ENCODE measurements around the gene TJP1. TPM values are rescaled to one million over a fixed set of nuclear protein-coding genes. Genes with fewer than 3 reads are reported as not detected.

The TJP1 gene
- total RNA-seq, 2 experiments from 2014 or later: not detected

DNA sequence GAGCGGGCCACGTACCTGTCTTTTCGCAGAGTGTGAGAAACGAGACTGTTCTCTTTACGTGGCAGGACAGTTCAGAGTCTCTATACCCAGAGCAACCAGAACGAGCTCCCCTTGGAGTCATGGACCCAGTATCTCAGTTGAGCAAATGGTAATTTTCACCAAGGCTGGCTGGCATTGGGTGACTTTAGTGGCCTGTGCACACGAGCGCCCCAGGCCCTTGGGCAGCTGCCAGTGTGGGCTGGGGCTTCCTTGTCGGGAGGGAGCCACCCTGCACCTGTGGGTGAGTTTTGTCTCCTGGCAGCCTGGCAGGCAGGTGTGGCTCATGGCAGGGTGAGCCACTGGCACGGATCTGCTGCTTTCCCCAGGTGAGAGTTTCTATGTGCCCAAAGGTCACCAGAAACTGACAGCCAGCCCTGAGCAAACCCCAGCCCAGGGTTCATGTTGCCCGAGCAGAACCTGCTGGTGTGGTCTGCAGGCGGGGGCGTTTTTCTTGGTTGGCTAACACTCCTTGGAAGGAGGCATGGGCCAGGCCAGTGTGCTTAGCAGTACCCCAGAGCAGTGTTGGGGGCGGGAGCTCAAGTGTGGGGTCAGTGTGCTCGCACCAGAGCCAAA, 135.0 kb downstream of the TJP1 start:
- H3K36me3 Mint-ChIP-seq: no peaks in the 10 kb centered on the region
- H3K9me3 Mint-ChIP-seq: peaks cover 2% of the 10 kb centered on the region
- H3K4me3 Mint-ChIP-seq: no peak overlapping the region
- DNase-seq: no peak
- no peak overlapping the region for H3K27ac Mint-ChIP-seq
- CTCF ChIA-PET: interaction anchor here (1.4 kb wide), 1 partner anchor 10 kb away, joined by 3 read pairs; no protein-coding TSS in a partner anchor
- POLR2A ChIA-PET: no interaction called here
- peaks cover 3% of the 10 kb centered on the region for H3K27me3 Mint-ChIP-seq
- no peaks in the 10 kb centered on the region for H3K4me1 Mint-ChIP-seq (ENCODE audit: low read depth)
- intact Hi-C loops (cut with micrococcal nuclease): no loop called here

DNA sequence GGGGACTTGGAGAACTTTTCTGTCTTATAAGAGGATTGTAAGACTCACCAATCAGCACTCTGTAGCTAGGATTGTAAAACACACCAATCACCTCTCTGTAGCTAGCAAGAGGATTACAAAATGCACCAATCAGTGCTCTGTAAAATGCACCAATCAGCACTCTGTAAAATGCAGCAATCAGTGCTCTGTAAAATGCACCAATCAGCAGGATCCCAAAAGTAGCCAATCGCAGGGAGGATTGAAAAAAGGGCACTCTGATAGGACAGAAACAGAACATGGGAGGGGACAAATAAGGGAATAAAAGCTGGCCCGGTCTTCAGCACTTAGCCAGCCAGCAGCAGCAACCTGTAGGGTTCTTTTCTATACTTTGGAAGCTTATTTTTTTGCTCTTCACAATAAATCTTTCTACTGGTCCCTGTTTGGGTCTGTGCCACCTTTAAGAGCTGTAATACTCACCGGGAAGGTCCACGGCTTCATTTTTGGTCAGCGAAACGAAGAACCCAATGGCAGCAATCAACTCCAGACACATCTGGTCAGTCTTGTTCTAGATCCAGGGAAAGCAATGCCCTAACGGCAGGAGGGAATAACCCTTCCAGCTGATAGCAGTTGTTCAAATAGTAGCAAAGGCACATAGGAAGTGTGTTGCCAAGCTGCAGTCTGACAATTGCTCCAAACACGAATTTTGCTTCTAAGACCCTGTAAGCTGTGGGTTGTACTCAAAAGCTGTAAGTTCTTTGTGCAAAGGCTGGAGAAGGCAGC, 135.6 kb downstream of the TJP1 start:
- intact Hi-C loops (cut with micrococcal nuclease): no loop called here
- ChIA-PET POLR2A (no interaction called here), CTCF (interaction anchor here (1.4 kb wide), 1 partner anchor 9 kb away, joined by 3 read pairs; no protein-coding TSS in a partner anchor)
- no peak overlapping the region for H3K27ac Mint-ChIP-seq
- no peak overlapping the region for H3K4me3 Mint-ChIP-seq
- H3K36me3 Mint-ChIP-seq: no peaks in the 10 kb centered on the region
- peaks cover 2% of the 10 kb centered on the region for H3K9me3 Mint-ChIP-seq
- DNase-seq: no peak
- peaks cover 3% of the 10 kb centered on the region for H3K27me3 Mint-ChIP-seq
- H3K4me1 Mint-ChIP-seq (ENCODE audit: low read depth): no peaks in the 10 kb centered on the region

DNA sequence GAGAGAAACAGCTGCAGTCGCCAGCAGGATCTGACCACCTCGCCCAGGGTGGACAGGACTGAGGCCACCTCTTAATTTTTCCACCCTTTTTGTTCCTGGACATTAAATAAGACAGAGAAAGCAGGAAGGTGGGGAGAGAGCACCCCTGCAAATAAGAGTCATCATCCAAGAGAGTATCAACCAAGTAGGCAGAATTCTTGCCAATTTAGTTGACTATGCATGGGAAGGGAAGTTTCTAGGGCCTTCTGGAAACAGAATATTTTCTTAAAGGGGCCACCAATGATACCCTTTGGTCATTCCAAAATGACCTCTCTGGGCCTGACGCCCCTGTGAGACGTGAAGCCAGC, 136.2 kb downstream of the TJP1 start:
- H3K4me3 Mint-ChIP-seq: no peak overlapping the region
- no peaks in the 10 kb centered on the region for H3K36me3 Mint-ChIP-seq
- POLR2A ChIA-PET: no interaction called here
- intact Hi-C loops (cut with micrococcal nuclease): no loop called here
- peaks cover 2% of the 10 kb centered on the region for H3K9me3 Mint-ChIP-seq
- H3K4me1 Mint-ChIP-seq (ENCODE audit: low read depth): no peaks in the 10 kb centered on the region
- no peak for DNase-seq
- H3K27ac Mint-ChIP-seq: no peak overlapping the region
- CTCF ChIA-PET: interaction anchor here (1.4 kb wide), 1 partner anchor 8 kb away, joined by 3 read pairs; no protein-coding TSS in a partner anchor
- peaks cover 3% of the 10 kb centered on the region for H3K27me3 Mint-ChIP-seq

DNA sequence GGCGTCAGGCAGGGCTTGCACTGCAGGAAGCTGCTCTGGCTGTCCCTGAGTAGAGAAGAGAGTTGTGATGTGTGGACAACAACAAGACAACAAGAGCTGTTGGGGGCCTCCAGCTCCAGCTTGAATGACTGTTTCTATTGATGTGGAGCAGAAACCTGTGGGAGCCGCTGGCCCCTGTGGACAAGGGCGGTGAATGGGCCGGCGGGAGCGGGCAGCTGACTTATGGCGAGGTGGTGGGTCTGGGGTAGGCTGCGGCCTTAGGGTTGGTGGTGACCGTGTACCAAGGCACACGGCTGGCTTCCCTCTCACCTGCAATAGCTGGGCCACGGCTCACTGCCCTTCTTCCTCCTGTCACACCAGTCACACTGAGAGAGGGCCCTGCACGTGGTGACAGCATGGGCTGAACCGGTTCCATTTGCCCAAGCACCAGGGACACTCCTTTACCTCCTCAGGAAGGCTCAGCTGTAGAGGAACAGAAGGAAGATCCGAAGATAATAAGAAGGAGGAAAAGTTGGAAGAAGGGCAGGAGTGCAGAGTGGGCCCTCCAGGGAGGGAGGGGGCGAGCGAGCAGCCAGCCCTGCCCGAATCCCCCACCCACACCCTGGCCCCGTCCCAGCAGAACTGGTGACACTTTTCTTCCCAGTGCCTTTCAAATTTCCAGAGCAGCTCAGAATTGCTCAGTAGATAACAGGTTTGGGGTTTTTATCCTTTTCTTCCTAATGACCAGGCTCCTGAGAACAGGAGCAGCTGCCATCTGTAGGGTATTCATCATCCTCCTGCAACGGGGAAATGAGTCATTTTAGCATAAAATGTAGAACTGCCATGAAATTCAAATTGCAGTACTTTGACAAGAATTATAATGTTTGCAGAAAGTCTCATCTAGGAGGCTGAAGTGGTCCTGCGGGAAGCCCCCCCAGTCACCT, 136.9 kb downstream of the TJP1 start:
- Mint-ChIP-seq H3K27me3 (peaks cover 3% of the 10 kb centered on the region), H3K4me3 (no peak overlapping the region), H3K9me3 (peaks cover 2% of the 10 kb centered on the region), H3K36me3 (no peaks in the 10 kb centered on the region), H3K27ac (no peak overlapping the region), H3K4me1 (ENCODE audit: low read depth) (no peaks in the 10 kb centered on the region)
- ChIA-PET POLR2A (interaction anchor here (0.6 kb wide), 1 partner anchor 95 kb away, joined by 4 read pairs; no protein-coding TSS in a partner anchor), CTCF (no interaction called here)
- DNase-seq: no peak
- intact Hi-C loops (cut with micrococcal nuclease): no loop called here

DNA sequence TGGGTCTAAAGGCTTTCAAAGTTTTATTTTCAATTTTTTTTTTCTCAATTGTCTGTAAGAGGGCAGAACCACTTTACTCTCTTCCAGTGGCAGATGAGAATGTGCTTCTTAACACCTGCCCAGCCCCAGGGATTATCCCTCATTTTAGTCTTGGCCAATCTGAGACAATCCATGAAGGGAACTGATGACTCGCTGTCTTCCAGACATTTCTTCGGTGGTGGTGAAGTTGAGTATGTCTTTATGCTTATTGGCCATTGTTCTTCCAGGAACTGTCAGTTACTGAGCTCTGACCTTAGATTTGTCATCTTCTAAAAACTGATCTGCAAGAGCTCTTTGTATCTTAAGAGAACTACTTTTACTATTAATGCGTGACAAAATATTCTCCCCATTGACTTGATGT, 139.5 kb downstream of the TJP1 start:
- Mint-ChIP-seq H3K27ac (no peak overlapping the region), H3K9me3 (peaks cover 2% of the 10 kb centered on the region), H3K4me3 (no peak overlapping the region), H3K36me3 (no peaks in the 10 kb centered on the region), H3K27me3 (peaks cover 5% of the 10 kb centered on the region), H3K4me1 (ENCODE audit: low read depth) (no peaks in the 10 kb centered on the region)
- CTCF ChIA-PET: no interaction called here
- intact Hi-C loops (cut with micrococcal nuclease): no loop called here
- POLR2A ChIA-PET: no interaction called here
- no peak for DNase-seq

DNA sequence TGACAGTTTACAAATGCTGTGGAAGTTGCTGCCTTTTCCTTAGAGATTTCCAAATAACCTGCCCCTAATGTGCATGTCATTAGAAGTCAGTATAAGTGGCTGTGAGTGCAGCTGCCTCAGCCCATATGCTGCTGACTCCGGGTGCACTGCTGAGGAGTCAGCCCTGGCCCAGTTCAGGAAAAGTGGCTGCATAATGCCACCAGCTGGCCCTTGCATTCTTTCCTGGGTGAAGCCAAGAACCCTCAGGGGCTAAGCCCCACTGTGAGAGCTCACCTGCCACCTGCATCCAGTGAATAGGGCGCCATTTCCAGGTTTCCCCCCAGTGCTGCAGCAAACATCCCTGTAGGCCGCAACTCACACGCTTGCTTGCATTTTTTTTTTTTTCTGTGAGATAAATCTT, 139.9 kb downstream of the TJP1 start:
- intact Hi-C loops (cut with micrococcal nuclease): no loop called here
- Mint-ChIP-seq H3K9me3 (peaks cover 2% of the 10 kb centered on the region), H3K4me3 (no peak overlapping the region), H3K36me3 (no peaks in the 10 kb centered on the region), H3K27ac (no peak overlapping the region), H3K4me1 (ENCODE audit: low read depth) (no peaks in the 10 kb centered on the region), H3K27me3 (peaks cover 9% of the 10 kb centered on the region)
- CTCF ChIA-PET: no interaction called here
- no peak for DNase-seq
- POLR2A ChIA-PET: no interaction called here

DNA sequence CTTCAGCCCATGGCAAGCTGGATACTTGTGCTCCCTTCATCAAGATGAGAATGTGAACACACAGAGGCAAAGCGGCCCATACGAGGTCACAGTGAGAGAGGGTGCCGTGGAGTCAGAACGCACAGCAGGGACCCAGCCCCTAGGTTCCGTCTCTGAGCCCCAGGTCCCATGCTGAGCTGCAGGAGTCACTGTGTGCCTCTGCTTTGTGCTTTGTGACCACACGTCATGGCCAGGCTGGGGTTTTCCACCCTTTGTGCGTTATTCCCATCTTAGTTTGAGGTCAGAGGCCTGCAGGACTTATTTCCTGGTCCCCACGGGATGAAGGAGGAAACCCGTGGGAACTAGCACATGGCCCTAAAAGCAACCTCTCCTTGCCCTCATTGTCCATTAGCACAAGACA, 140.3 kb downstream of the TJP1 start:
- no peak for DNase-seq
- CTCF ChIA-PET: no interaction called here
- no peak overlapping the region for H3K4me3 Mint-ChIP-seq
- POLR2A ChIA-PET: no interaction called here
- H3K36me3 Mint-ChIP-seq: no peaks in the 10 kb centered on the region
- H3K27me3 Mint-ChIP-seq: peaks cover 12% of the 10 kb centered on the region
- no peak overlapping the region for H3K27ac Mint-ChIP-seq
- H3K4me1 Mint-ChIP-seq (ENCODE audit: low read depth): no peaks in the 10 kb centered on the region
- intact Hi-C loops (cut with micrococcal nuclease): no loop called here
- H3K9me3 Mint-ChIP-seq: peaks cover 2% of the 10 kb centered on the region

DNA sequence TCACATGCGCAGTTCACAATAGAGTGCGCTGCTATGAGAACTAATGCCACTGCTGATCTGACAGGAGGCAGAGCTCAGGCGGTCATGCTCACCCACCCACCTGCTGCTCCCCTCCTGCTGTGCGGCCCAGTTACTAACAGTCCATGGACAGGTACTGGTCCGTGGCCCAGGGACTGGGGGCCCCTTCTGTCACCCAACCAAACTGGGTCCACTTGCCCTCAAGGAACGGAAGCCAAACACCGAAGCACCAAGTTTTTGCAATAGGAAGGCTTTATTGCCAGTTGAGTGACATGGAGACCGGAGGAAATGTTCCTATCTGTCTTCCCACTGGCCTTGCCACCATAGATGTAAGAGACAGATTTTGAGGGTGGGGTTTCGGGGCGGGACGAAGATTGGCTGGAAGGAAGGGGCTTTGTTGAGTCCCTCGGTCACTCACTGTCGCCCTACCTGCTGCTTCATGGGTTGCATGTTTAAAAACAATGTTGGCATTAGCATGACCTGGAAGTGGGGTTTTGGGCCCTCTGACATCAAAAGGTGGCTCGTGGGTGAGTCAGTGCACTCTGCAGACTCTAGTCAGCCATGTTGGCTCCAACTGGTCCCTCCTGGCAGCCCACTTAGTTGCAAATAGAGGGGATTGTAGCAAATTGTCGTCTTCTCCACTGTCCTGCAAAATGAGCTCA, 141.0 kb downstream of the TJP1 start:
- Mint-ChIP-seq H3K27ac (no peak overlapping the region), H3K4me1 (ENCODE audit: low read depth) (no peaks in the 10 kb centered on the region), H3K36me3 (no peaks in the 10 kb centered on the region), H3K4me3 (no peak overlapping the region), H3K9me3 (no peaks in the 10 kb centered on the region), H3K27me3 (peaks cover 17% of the 10 kb centered on the region)
- CTCF ChIA-PET: no interaction called here
- POLR2A ChIA-PET: no interaction called here
- DNase-seq: no peak
- intact Hi-C loops (cut with micrococcal nuclease): no loop called here

DNA sequence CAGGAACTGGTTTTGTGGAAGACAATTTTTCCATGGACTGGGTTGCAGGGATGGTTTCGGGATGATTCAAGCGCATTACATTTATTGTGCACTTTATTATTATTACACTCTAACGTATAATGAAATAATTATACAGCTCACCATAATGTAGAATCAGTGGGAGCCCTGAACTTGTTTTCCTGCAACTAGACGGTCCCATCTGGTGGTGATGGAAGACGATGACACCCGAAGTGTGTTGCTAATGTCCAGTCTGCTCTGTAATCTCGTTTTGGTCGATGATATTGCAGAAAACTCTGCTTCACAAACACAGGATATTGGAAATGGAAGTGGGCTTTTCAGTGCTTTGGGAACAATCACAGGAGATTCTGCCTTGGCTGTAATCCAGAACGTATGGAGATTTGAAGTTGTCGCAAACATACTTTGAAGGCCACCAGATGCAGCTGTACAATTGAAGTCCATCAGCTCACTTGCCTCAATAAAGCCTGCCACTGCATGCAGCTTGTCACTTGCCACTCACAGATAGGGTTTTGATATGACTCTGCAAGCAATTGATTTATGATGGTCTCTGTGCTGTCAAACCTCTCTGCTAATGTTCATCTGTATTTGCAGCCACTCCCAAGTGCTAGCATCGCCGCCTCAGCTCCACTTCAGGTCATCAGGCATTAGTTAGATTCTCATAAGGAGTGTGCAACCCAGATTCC, 141.7 kb downstream of the TJP1 start:
- Mint-ChIP-seq H3K27ac (no peak overlapping the region), H3K9me3 (no peaks in the 10 kb centered on the region), H3K4me1 (ENCODE audit: low read depth) (no peaks in the 10 kb centered on the region), H3K36me3 (no peaks in the 10 kb centered on the region), H3K4me3 (no peak overlapping the region), H3K27me3 (peaks cover 17% of the 10 kb centered on the region)
- no peak for DNase-seq
- intact Hi-C loops (cut with micrococcal nuclease): no loop called here
- ChIA-PET POLR2A (no interaction called here), CTCF (no interaction called here)

DNA sequence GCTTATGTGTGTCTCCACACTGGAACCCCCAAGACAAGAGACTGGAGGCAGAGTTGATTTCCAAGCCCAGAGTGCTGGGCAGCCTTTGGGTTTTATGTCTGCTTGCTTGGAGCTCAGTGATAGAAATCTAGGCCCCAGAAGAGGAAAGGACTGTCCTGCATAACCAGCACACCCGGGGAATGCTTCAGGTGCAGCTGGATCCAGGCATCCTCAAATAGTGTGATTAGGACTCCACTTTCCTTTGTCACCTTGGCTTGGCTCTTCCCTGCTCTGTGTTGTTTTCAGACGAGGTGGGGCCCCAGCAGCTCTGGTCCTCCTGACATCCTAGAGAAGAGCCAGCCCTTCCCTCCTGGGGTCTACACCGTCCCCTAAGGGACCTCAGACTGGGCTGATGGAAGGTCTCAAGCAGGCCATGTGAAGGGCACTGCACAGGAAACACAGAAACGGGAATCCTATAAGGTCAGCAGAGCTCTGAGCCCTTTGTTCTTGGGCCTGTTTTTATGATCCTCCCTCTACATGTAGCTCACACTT, 143.7 kb downstream of the TJP1 start:
- no peaks in the 10 kb centered on the region for H3K9me3 Mint-ChIP-seq
- H3K36me3 Mint-ChIP-seq: no peaks in the 10 kb centered on the region
- no peak overlapping the region for H3K27ac Mint-ChIP-seq
- intact Hi-C loops (cut with micrococcal nuclease): no loop called here
- no peaks in the 10 kb centered on the region for H3K4me1 Mint-ChIP-seq (ENCODE audit: low read depth)
- H3K27me3 Mint-ChIP-seq: peaks cover 24% of the 10 kb centered on the region
- POLR2A ChIA-PET: no interaction called here
- CTCF ChIA-PET: no interaction called here
- no peak overlapping the region for H3K4me3 Mint-ChIP-seq
- no peak for DNase-seq

DNA sequence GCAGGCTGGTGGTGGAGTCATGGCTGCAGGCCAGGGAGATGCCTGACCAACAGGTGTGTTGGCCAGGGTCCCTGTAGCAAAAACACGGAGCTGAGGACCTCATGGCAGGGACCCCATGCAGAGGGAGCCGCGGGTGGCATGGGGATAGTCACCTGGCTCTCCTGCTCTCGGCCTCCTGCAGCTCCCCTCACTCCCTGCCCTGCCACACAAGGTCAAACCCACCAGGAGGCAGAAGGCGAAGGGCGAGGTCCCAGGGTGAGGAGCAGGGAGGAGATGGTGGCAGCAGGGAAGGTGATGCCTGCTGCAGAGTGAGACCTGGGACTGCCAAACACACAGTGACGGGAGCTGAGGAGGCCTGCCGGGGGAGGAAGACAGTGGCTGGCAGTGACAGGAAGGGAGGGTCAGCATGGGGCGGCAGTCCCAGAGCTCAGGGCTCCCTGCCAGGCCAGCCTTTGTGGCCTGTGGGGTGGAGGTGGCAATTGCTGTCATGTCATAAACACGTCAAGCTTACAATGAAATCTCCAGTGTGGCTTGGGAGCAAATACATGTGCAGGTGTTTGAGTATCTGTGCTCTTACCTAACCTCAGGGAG, 144.3 kb downstream of the TJP1 start:
- POLR2A ChIA-PET: no interaction called here
- intact Hi-C loops (cut with micrococcal nuclease): no loop called here
- Mint-ChIP-seq H3K27ac (no peak overlapping the region), H3K27me3 (peaks cover 28% of the 10 kb centered on the region), H3K4me3 (no peak overlapping the region), H3K4me1 (ENCODE audit: low read depth) (no peaks in the 10 kb centered on the region), H3K9me3 (no peaks in the 10 kb centered on the region), H3K36me3 (no peaks in the 10 kb centered on the region)
- CTCF ChIA-PET: interaction anchor here (1.1 kb wide), 1 partner anchor 9 kb away, joined by 3 read pairs; no protein-coding TSS in a partner anchor
- no peak for DNase-seq
